ENCODE measurements around the gene FFAR1.

The FFAR1 gene

DNA sequence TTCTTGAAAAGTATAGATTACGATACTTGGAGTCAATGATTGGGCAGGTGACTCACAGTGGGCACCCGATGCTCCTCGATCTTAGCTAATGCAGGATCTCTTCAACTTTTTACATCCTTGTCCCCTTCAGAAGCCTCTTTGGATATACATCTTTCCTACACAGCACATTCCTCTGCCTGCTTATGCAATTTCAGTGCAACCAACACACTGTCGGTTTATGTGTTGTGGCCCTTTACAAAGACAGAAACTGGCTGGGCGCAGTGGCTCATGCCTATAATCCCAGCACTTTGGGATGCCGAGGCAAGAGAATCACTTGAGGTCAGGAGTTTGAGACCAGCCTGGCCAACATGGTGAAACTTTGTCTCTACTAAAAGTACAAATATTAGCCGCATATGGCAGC is 25.8 kb downstream of the FFAR1 start:
- TF ChIP-seq EGR1 (IDR thresholded peaks at IDR 0.05), result no peak
- TF ChIP-seq, protein P1, sequence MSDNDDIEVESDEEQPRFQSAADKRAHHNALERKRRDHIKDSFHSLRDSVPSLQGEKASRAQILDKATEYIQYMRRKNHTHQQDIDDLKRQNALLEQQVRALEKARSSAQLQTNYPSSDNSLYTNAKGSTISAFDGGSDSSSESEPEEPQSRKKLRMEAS (IDR thresholded peaks at IDR 0.05), result no peak
- TF ChIP-seq RAD21 (IDR thresholded peaks at IDR 0.05; ENCODE audit: low read depth), result no peak
- no peak for TF ChIP-seq TEAD4 (IDR thresholded peaks at IDR 0.05)
- TF ChIP-seq EP300 (IDR thresholded peaks at IDR 0.05; ENCODE audit: borderline replicate concordance), result no peak
- no peak for TF ChIP-seq FOXM1 (IDR thresholded peaks at IDR 0.05; ENCODE audit: borderline replicate concordance, low read depth)
- TF ChIP-seq CREB1 (IDR thresholded peaks at IDR 0.05; ENCODE audit: low read depth), result no peak
- TF ChIP-seq CEBPB (IDR thresholded peaks at IDR 0.05), result no peak

DNA sequence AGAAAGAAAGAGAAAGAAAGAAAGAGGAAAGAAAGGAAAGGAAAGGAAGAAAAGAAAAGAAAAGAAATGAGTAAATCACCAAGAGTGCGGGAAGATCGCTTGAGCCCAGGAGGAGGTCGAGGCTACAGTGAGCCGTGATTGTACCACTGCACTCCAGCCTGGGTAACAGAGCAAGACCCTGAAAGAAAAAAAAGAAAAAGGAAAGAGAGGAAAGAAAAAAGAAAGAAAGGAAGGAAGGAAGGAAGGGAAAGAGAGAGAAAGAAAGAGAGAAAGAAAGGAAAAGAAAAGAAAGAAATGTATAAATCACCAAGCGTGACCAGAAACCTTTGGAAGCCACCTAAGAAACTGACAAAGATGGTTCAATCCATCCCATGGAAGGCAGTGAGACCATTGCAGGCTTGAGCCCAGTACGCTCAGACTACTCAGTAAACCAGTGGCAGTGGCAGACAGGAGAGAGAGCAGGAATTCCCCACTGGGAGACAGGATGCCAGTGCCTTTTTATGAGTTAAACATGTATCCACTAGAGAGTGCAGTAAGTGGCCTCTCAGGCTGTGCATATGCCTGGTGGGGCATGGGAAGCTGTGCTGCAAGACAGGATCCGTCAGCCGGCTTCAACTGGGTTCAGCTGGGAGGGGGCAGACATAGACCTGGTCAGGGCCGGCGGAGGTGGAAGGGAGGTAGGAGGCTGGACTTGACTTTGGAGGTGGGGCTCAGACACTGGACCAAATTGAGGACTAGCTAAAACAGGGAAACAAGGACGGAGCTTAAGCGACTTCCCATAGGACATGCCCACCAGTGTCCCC is 28.0 kb downstream of the FFAR1 start:
- TF ChIP-seq TAF1 (IDR thresholded peaks at IDR 0.05; ENCODE audit: low read depth), result no peak

DNA sequence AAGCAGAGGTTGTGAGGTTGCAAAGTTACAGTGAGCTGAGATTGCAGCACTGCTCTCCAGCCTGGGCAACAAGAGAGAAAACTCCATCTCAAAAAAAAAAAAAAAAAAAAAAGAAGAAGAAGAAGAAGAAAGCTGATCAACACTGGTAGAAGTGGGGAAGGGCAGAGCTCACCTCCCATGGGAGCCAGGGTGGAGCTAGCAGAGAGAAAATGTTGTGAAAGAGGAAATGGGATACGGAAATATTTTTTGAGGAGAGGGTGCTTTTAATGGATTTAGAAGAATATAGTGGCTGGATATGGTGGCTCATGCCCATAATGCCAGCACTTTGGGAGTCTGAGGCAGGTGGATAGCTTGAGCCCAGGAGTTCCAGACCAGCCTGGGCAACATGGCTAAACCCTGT is 30.0 kb downstream of the FFAR1 start:
- TF ChIP-seq FOXM1 (IDR thresholded peaks at IDR 0.05; ENCODE audit: borderline replicate concordance, low read depth) (no peak), NFIC (IDR thresholded peaks at IDR 0.05) (no peak), TEAD4 (IDR thresholded peaks at IDR 0.05) (no peak), TAF1 (IDR thresholded peaks at IDR 0.05; ENCODE audit: low read depth) (no peak), ZBTB7A (IDR thresholded peaks at IDR 0.05; ENCODE audit: low read depth) (no peak)

DNA sequence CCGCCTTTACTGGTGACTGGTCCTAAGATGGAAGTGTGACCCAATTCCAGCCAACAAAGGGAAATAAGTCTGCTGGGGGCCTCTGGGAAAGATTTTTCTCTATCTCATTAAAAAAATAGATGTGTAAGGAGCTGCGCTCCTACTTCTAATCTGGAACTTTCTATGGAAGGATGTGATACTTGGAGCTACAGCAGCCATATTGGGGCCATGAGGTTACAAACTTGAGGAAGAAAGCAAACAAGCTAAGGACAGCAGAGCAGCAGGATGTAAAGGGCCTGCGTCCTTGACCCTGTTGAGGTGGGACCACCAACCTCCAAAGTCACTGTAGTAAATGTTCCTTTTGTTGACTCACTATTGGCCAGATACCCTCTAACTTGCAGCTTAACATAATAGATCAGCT is 30.7 kb downstream of the FFAR1 start:
- TF ChIP-seq, protein P2, sequence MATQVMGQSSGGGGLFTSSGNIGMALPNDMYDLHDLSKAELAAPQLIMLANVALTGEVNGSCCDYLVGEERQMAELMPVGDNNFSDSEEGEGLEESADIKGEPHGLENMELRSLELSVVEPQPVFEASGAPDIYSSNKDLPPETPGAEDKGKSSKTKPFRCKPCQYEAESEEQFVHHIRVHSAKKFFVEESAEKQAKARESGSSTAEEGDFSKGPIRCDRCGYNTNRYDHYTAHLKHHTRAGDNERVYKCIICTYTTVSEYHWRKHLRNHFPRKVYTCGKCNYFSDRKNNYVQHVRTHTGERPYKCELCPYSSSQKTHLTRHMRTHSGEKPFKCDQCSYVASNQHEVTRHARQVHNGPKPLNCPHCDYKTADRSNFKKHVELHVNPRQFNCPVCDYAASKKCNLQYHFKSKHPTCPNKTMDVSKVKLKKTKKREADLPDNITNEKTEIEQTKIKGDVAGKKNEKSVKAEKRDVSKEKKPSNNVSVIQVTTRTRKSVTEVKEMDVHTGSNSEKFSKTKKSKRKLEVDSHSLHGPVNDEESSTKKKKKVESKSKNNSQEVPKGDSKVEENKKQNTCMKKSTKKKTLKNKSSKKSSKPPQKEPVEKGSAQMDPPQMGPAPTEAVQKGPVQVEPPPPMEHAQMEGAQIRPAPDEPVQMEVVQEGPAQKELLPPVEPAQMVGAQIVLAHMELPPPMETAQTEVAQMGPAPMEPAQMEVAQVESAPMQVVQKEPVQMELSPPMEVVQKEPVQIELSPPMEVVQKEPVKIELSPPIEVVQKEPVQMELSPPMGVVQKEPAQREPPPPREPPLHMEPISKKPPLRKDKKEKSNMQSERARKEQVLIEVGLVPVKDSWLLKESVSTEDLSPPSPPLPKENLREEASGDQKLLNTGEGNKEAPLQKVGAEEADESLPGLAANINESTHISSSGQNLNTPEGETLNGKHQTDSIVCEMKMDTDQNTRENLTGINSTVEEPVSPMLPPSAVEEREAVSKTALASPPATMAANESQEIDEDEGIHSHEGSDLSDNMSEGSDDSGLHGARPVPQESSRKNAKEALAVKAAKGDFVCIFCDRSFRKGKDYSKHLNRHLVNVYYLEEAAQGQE (IDR thresholded peaks at IDR 0.05; ENCODE audit: low read depth), result no peak
- TF ChIP-seq TAF1 (IDR thresholded peaks at IDR 0.05; ENCODE audit: low read depth) (no peak), YY1 (IDR thresholded peaks at IDR 0.05; ENCODE audit: low read depth) (no peak), ZBTB7A (IDR thresholded peaks at IDR 0.05; ENCODE audit: low read depth) (no peak)

DNA sequence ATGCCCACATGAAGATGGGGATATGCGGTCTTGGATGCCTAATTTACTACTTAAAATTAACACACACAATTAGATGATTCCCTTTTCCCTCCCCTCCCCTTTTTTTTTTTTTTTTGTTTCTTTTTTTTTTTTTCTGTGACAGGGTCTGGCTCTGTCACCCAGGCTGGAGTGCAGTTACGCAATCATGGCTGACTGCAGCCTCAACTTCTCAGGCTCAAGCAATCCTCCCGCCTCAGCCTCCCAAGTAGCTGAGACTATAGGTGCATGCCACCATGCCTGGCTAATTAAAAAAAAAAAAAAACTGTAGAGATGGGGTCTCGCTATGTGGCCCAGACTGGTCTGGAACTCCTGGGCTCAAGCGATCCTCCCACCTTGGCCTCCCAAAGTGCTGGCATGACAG is 31.8 kb downstream of the FFAR1 start:
- peak; percentile 7; the same call in 1 of the 2 replicates for TF ChIP-seq CEBPB (IDR thresholded peaks at IDR 0.05)

DNA sequence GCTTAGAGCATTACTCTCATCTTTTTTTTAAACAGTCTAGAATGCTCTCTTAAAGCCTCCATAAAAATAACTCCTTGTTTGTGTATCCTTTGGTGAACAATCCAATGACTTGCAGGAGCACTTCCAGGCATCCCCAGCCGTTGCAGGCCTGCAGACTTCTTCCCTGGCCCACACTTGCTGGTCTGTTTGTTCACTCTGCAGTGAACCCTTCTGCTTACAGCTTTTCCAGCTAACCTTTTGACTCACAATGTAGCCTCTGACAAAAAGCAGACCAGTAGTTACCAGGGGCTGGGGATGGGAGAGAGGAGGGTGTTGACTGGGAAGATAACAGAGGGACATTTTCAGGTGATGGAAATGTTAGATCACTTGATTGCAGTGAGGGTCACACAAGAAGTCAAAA is 32.3 kb downstream of the FFAR1 start:
- TF ChIP-seq TEAD4 (IDR thresholded peaks at IDR 0.05) (no peak), CREB1 (IDR thresholded peaks at IDR 0.05; ENCODE audit: low read depth) (no peak), YY1 (IDR thresholded peaks at IDR 0.05; ENCODE audit: low read depth) (no peak), EGR1 (IDR thresholded peaks at IDR 0.05) (no peak), RAD21 (IDR thresholded peaks at IDR 0.05; ENCODE audit: low read depth) (no peak), EP300 (IDR thresholded peaks at IDR 0.05; ENCODE audit: borderline replicate concordance) (no peak), FOXM1 (IDR thresholded peaks at IDR 0.05; ENCODE audit: borderline replicate concordance, low read depth) (no peak)
- TF ChIP-seq, protein P3, sequence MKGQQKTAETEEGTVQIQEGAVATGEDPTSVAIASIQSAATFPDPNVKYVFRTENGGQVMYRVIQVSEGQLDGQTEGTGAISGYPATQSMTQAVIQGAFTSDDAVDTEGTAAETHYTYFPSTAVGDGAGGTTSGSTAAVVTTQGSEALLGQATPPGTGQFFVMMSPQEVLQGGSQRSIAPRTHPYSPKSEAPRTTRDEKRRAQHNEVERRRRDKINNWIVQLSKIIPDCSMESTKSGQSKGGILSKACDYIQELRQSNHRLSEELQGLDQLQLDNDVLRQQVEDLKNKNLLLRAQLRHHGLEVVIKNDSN (IDR thresholded peaks at IDR 0.05), result no peak

DNA sequence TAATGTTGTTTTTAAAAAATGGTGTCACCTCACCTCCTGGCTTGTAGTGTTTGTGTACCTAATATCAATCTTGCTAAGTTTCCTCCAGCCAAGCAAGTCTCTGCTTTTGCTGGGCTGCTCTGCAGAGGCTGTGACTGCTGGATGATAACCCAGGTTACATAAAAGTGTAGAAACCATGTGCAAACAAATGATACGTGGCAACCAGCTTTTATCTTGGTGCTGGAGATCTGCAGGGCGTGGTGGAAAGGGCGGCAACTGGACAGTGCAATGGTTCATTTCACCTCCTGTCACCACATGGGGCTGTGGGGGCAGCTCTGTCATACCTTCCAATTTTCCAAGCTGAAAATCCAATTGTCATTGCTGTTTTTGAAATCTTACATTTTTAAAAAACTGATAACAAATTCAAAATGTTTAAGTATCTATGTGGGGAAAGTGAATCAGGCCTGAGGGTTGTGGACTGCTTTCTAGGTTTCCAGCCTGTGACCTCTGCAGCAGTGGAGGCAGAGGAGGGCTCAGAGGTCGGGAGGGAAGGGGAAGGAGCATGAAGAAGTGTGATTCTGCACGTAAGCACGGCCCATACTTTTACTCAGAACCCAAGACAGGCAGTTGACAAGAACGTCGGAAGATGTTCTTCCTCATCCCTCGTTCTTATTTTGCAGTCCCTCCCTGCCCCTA is 32.9 kb downstream of the FFAR1 start:
- TF ChIP-seq ZBTB7A (IDR thresholded peaks at IDR 0.05; ENCODE audit: low read depth), result no peak
- no peak for TF ChIP-seq CEBPB (IDR thresholded peaks at IDR 0.05)
- TF ChIP-seq, protein P1 (IDR thresholded peaks at IDR 0.05), result no peak
- TF ChIP-seq TCF12 (IDR thresholded peaks at IDR 0.05; ENCODE audit: low read depth), result no peak
- TF ChIP-seq EGR1 (IDR thresholded peaks at IDR 0.05), result no peak
- TF ChIP-seq YY1 (IDR thresholded peaks at IDR 0.05; ENCODE audit: low read depth), result no peak

DNA sequence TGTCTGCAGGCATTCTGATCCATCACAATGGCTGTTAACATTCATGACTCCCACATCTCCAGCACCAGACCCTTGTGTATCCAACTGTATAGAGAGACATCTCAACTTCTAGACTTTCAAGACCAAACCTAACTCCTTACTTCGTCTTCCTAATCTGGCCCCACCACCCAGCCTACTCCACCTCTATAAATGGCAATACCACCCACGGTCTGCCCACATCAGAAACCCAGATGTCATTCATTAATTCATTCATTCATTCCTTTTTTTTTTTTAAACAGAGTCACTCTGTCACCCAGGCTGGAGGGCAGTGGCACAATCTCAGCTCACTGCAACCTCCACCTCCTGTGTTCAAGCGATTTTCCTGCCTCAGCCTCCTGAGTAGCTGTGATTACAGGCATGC is 33.6 kb downstream of the FFAR1 start:
- TF ChIP-seq TEAD4 (IDR thresholded peaks at IDR 0.05) (no peak), EGR1 (IDR thresholded peaks at IDR 0.05) (no peak)
- TF ChIP-seq, protein P1 (IDR thresholded peaks at IDR 0.05), result no peak

DNA sequence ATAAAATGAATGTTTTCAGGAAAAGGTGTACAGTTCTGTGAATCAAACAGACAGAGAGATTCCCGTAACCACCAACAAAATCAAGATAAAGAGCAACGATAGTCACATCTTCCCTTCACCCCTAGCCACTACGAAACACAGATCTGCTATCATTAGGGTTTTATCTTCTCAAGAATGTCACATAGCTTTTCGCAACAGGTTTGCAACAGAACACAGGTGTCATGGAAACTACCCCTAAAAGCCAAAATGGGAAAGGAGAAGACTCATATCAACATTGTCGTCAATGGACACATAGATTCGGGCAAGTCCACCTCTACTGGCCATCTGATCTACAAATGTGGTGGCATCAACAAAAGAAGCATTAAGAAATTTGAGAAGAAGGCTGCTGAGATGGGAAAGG is 34.2 kb downstream of the FFAR1 start:
- TF ChIP-seq, protein P1 (IDR thresholded peaks at IDR 0.05), result no peak
- TF ChIP-seq FOXM1 (IDR thresholded peaks at IDR 0.05; ENCODE audit: borderline replicate concordance, low read depth) (no peak), CREB1 (IDR thresholded peaks at IDR 0.05; ENCODE audit: low read depth) (no peak), ZBTB7A (IDR thresholded peaks at IDR 0.05; ENCODE audit: low read depth) (no peak), TCF12 (IDR thresholded peaks at IDR 0.05; ENCODE audit: low read depth) (no peak), EP300 (IDR thresholded peaks at IDR 0.05; ENCODE audit: borderline replicate concordance) (no peak), NFIC (IDR thresholded peaks at IDR 0.05) (no peak), RAD21 (IDR thresholded peaks at IDR 0.05; ENCODE audit: low read depth) (no peak), CEBPB (IDR thresholded peaks at IDR 0.05) (no peak), EGR1 (IDR thresholded peaks at IDR 0.05) (no peak), TAF1 (IDR thresholded peaks at IDR 0.05; ENCODE audit: low read depth) (no peak), YY1 (IDR thresholded peaks at IDR 0.05; ENCODE audit: low read depth) (no peak), TEAD4 (IDR thresholded peaks at IDR 0.05) (no peak)
- TF ChIP-seq, protein P2 (IDR thresholded peaks at IDR 0.05; ENCODE audit: low read depth), result no peak
- TF ChIP-seq, protein P3 (IDR thresholded peaks at IDR 0.05), result no peak

Data from Ishikawa (cell line).